DLD1 (cell line): ENCODE data around the gene ZMYND10.
"Not testable (repeated sequence)": the region's sequence is repeated elsewhere in the genome, so short reads cannot be mapped to it uniquely, and the experiment has no call there.

Experiments
- in situ Hi-C: cut with HindIII; loops from 2 replicates; pipeline ENCODE4 v1.10.0; 2017; ENCODE audit warnings: low sequenced_read_pairs

ZMYND10 gene

GRCh38 chr3:50316657-50317242, 28.8 kb downstream of the ZMYND10 start:
- in situ Hi-C loops: no loop called here

- in situ Hi-C loops: no loop called here
These were observed 30.7 kb downstream of the ZMYND10 start for GRCh38 chr3:50314816-50315215.

- in situ Hi-C loops: no loop called here
These were observed 31.2 kb downstream of the ZMYND10 start for GRCh38 chr3:50314342-50314741.

- in situ Hi-C loops: not testable (repeated sequence)
These were observed 33.5 kb downstream of the ZMYND10 start for GRCh38 chr3:50312041-50312440.

GRCh38 chr3:50304601-50305000, 40.9 kb downstream of the ZMYND10 start:
- in situ Hi-C loops: no loop called here

GRCh38 chr3:50303013-50303815, 42.3 kb downstream of the ZMYND10 start, which contains the start of gene HYAL1:
TSS of gene HYAL1 (minus strand) at chr3:50303574. CDS start at chr3:50302956, 618 bp downstream.
- in situ Hi-C loops: no loop called here

- in situ Hi-C loops: no loop called here
These were observed 43.2 kb downstream of the ZMYND10 start for GRCh38 chr3:50302095-50303012.

GRCh38 chr3:50300681-50301254, 44.8 kb downstream of the ZMYND10 start:
- in situ Hi-C loops: no loop called here

GRCh38 chr3:50299929-50300680, 45.4 kb downstream of the ZMYND10 start:
- in situ Hi-C loops: no loop called here

- in situ Hi-C loops: no loop called here
These were observed 45.9 kb downstream of the ZMYND10 start for GRCh38 chr3:50299638-50299928.

GRCh38 chr3:50298836-50299637, 46.5 kb downstream of the ZMYND10 start, which contains the start of the genes HYAL3 and NAA80:
TSS of gene HYAL3 (minus strand) at chr3:50299405. CDS start at chr3:50295602, 3,803 bp downstream.
TSS of gene NAA80 (minus strand) at chr3:50299405. CDS start at chr3:50297463, 1,942 bp downstream.
- in situ Hi-C loops: no loop called here

GRCh38 chr3:50297896-50298725, 47.4 kb downstream of the ZMYND10 start:
- in situ Hi-C loops: no loop called here

GRCh38 chr3:50297384-50297775, 48.2 kb downstream of the ZMYND10 start:
- in situ Hi-C loops: no loop called here

- in situ Hi-C loops: no loop called here
These were observed 48.7 kb downstream of the ZMYND10 start for GRCh38 chr3:50296721-50297383.

- in situ Hi-C loops: no loop called here
These were observed 49.7 kb downstream of the ZMYND10 start for GRCh38 chr3:50295553-50296431.

- in situ Hi-C loops: no loop called here
These were observed 50.8 kb downstream of the ZMYND10 start for GRCh38 chr3:50294492-50295403.
